ENCODE data around the gene CBX8.

The CBX8 gene

DNA sequence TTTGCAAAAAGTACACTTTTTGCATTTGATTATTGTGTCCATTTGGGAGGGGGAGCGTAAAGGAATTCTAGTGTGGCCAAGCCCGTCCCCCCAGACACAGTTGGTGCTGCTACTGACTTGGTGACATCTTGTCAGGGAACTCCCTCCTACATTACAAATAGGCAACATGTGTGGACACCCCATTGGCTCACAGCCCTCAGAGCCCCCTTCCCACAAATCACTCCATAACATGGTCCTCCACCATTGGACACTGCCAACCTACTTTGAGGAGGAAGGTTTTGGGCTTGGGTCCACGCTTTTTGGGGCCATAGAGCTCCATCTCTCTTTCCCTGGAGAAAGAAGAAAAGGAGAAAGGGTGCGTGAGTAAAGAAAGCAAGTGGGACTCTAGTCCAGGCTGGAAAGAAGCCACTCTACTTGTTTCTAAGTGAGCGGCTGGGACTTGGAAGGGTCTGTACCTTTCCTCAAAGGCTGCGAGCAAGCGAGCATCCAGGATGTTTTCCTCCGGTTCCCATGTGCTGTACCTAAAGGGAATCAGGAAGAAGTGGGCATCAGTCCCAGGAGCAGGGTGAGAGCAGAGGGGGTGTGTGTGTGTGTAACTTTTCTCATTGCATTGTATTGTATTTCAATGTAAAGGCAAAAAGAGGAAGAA, 958 bp downstream of the CBX8 start:
- TF ChIP-seq, protein P1, sequence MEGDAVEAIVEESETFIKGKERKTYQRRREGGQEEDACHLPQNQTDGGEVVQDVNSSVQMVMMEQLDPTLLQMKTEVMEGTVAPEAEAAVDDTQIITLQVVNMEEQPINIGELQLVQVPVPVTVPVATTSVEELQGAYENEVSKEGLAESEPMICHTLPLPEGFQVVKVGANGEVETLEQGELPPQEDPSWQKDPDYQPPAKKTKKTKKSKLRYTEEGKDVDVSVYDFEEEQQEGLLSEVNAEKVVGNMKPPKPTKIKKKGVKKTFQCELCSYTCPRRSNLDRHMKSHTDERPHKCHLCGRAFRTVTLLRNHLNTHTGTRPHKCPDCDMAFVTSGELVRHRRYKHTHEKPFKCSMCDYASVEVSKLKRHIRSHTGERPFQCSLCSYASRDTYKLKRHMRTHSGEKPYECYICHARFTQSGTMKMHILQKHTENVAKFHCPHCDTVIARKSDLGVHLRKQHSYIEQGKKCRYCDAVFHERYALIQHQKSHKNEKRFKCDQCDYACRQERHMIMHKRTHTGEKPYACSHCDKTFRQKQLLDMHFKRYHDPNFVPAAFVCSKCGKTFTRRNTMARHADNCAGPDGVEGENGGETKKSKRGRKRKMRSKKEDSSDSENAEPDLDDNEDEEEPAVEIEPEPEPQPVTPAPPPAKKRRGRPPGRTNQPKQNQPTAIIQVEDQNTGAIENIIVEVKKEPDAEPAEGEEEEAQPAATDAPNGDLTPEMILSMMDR (IDR thresholded peaks at IDR 0.05; ENCODE audit: low read depth, low read length): no peak
- DNase-seq (ENCODE audit: extremely low read depth, low read depth): no peak

DNA sequence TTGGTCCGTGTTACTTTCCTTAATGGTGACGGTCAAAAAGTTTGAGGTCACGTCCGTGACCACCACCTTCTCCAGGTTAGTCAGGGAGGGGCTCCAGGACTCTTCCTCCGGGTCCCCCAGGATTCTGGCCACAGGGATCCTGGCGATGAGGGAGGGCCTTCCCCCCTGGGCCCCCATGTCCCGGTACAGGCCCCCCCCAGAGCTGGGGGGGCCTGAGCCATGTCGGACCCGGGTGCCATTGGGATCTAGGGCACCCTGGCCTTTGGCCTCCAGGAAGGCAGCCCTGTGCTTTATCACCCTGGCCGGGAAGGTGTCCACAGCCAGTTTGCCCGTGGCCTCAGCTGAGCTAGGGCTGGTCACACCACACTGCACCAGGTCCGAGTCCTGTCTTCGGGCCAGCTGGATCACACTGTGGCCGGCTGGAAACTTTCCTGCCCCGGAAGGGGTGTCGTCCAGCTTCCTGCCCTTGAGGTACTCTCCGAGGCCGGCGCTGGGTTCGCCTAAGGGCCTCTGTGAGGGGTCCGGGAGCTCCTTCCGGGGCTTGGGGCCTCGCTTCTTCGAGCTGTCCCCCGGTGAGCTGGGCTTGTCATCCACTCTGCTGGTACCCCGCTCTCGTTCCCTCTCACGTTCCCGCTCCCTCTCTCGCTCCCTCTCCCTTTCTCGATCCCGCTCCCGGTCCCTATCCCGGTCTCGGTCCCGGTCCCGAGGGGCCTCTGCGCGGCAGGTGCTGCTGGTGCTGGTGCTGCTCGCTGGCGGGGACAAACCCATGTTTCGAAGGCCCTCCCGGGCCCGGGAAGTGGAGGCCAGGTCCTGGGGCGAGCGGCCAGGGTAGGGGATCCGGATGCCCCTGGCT, 2.0 kb downstream of the CBX8 start:
- no peak for DNase-seq (ENCODE audit: extremely low read depth, low read depth)
- TF ChIP-seq, protein P1 (IDR thresholded peaks at IDR 0.05; ENCODE audit: low read depth, low read length): no peak

DNA sequence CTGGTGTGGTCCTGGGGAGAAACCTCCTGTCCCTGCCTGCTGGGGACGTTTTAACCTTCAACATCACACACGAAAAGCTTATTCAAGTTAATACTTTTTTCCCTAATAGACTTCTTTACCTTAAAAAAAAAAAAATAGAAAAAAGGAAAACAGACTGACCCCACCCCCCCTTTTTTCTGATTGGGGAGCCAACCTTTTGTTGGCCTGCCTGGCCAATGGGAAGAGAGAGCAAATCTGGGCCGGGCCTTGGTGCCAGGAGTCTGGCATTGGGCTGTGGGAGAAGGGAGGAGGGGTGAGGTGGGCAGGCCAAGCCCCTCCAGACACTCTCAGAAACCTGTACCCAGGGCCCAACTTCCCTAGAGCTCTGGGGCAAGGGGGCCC, 3.0 kb downstream of the CBX8 start:
- no peak for DNase-seq (ENCODE audit: extremely low read depth, low read depth)
- TF ChIP-seq, protein P1 (IDR thresholded peaks at IDR 0.05; ENCODE audit: low read depth, low read length): no peak

DNA sequence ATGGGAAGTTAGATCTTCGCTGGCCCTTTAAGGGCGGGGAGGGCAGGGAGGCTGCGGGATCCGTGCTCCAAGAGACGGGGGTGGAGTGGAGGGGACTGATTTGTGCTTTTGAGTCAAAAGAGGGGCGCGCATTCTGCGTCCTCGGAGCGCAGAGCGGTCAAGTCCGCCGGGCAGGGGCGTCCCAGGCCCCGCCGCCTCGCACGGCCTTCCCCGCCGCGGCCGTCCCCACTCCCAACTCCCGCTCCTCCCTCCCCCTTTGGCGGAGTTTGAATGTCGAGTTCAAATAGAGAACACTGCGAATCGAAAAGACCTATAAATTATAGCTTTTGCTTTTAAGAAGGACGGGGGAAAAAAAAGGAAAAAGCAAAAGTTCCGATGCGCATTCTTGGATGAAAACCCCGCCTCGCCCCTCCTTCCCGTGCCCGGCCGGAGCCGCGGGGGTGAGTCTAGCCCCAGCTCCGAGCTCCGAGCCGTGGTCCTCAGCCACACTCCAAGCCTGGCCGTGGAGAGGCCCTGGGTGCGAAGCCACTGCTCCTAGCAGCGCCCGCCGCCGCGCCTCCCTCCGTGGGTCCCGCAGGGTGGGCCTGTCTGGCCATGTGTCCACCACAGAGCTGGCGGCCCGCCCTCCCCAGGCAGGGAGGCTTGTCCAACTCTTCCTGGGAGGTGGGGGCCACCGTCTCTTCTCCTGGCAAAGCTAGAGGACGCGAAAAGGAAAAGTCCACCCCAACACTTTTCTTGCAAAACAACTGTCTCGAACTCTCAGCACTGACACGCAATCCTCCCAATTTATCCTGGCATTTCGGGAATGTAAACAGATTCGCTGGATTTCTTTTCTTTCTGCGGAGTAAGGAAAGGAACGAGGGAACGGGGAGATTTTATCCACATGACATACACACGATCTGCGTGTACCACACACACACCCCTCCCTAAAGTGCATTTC, 3.6 kb downstream of the CBX8 start:
- peak; percentile 85 for DNase-seq (ENCODE audit: extremely low read depth, low read depth)
- TF ChIP-seq, protein P1 (IDR thresholded peaks at IDR 0.05; ENCODE audit: low read depth, low read length): no peak

DNA sequence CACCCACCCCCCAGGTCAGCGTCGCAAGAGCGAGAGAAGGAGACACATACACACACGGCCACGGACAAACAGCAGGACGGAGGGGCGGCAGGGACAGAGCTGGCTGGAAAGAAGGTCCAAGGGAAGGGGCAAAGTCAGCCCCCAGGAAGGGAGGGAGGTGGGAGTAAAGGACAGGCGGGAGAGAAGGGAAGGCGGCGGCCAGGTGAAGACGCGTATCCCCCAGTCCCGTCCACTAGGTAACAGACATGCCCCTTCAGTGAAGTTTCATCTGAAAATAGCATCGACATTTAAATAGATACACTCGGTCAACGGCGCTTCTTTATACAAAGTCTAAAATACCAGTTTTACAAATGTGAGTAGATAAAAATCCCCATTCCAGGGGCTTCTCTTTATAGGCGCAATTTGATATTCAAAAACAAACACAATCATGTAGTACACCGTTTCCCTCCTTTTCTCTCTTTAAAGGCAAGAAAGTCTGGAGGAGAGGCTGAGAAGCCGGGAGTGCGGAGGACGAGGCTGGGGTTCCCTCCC, 4.5 kb downstream of the CBX8 start:
- no peak for DNase-seq (ENCODE audit: extremely low read depth, low read depth)
- TF ChIP-seq, protein P1 (IDR thresholded peaks at IDR 0.05; ENCODE audit: low read depth, low read length): no peak

DNA sequence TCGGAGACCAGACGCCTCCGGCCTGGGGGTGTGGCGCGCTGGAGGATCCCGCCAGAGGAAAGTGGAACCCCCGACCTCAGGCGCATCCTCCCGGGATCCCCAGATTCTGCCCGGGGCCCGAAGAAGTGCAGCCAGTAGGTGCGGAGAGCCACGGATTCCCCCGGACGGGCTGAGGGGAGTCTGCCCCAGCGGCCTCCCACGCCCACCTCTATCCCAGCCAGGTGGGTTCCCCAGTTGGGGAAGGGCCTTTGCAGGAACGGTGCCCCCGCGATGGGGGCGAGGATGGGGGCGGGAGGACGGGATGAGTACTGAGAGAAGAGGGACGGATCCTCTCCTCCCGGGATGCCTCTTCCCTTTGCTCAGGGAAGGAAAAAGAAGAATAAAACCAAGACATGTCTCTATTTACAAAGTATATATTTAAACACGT, 5.1 kb downstream of the CBX8 start:
- TF ChIP-seq, protein P1 (IDR thresholded peaks at IDR 0.05; ENCODE audit: low read depth, low read length): no peak
- no peak for DNase-seq (ENCODE audit: extremely low read depth, low read depth)

All from AG09319 (cell line).